GM18868 (cell line): ENCODE results near the gene ARL16.

Source experiments
- ATAC-seq: cut with Tn5 transposase; IDR thresholded peaks from one replicate; pipeline ENCODE4 v1.9.1; 2021; ENCODE audit warnings: mild to moderate bottlenecking, moderate library complexity; ENCODE audit not compliant: unreplicated experiment

ARL16 gene

GRCh38 chr17:81673561-81674258, 9.9 kb downstream of the ARL16 start:
- ATAC-seq: no peak

DNA sequence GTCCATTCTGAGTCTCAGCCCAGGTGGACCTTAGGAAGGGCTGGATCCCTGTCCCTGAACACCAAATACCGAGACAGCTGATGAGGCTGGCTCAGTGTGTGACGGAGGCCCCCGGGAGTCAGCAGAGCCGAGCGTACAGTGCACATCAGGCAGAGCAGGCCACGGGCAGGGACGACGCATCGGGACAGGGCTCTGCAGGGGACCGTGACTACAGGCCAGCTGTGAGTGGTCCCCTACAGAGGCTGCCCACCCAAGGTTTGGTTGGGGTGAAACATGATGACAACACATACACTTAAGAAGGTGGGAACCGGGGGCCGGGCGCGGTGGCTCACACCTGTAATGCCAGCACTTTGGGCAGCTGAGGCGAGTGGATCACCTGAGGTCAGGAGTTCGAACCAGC, 10.6 kb downstream of the ARL16 start:
- no peak for ATAC-seq

DNA sequence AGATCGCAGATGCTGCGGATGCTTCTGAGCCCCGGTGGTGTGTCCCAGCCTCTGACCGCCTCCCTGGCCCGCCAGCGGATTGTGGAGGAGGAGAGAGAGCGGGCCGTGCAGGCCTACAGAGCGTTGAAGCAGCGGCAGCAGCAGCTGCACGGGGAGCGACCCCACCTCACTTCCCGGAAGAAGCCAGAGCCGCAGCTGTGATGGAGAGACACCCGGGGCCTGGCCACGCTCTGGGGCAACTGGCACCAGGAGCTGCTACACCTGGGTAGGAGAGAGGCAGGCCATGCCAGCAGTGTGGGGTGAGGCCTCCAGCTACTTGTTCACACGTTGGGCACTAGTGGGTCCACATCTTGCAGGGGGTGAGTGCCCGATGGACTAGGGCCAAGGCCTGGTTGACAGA, 11.1 kb downstream of the ARL16 start:
- ATAC-seq: no peak

DNA sequence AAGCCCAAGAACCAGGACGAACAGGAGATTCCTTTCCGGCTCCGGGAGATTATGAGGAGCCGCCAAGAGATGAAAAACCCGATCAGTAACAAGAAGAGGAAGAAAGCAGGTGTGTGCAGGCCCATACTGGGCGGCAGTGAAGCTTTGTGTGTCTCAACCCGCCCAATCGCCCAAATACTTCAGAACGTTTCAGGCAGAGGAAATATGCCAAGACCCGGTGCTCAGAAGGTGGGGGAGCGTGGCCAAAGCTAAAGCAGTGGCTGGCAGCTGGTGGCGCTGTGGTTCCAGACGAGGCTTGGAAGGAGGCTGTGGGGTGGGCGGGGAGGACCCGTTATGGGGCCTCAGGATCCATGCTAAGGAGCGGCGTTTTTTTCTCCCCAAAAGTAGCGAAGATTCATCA, 15.8 kb downstream of the ARL16 start:
- no peak for ATAC-seq

DNA sequence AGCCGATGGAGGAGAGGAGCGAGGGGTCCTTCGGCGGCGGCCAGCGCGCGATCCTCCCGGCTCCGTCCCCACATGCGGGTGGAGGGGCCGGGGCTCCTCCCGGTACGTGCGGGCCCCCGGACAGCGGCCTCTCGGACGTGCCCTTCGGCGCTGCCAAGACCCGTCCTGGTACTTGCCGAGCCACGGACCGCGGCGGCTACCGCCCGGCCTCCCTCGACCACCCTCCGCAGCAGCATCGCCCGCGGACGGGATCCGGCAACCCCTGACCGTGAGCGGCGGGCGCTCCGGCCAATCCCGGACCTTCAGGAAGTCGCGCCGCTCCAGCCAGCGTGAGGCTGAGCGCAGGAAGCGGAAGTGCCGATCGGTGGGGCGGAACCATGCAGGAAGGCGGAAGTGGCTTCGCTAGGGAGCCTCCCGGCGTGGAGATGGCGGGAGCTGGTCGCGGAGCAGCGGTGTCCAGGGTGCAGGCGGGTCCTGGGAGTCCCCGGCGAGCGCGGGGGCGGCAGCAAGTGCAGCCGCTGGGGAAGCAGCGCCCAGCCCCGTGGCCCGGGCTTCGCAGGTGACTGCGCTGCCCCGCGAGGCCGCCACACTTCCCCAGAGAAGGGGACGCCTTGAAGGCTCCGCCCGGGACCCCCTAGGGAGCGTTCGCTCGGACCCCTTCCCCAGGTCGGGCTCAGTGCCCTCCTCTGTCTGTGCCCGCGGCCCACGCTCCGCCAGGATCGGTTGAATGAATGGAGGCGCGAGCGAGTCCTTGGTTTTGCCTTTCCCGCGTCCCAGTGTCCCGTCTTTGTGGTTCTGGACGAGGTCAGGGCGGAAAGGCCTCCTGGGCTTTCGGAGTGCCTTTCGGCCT, 17.0 kb downstream of the ARL16 start, which contains the start of the genes CCDC137 and OXLD1:
TSS of gene CCDC137 (plus strand) at position 396 of the 850 bp plus-strand sequence. CDS start at position 426, 30 bp downstream.
TSS of gene OXLD1 (minus strand) at position 264 of the 850 bp plus-strand sequence. CDS start at position 236, 28 bp downstream.
- ATAC-seq: peak; percentile 96

GRCh38 chr17:81666092-81666341, 17.6 kb downstream of the ARL16 start:
- ATAC-seq: no peak

- ATAC-seq: no peak
Measured at GRCh38 chr17:81665205-81666091, 18.1 kb downstream of the ARL16 start.

DNA sequence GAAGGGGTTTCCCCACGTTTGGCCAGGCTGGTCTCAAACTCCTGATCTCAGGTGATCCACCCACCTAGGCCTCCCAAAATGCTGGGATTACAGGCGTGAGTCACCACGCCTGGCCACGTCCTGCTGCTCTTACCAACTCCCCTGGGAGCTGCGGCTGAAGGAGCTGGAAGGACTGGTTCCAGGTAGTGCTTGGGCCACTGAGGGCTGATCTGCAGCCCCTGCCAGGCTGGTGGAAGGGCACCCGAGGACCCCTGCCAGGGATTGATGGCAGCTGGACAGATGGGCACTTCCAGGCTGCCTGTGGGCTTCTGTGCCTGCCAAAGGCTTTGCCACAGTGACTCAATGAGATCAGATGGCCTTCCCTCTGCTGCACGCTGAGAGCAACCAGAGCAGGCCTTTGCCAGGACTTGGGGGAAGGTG, 19.5 kb downstream of the ARL16 start:
- ATAC-seq: no peak

GRCh38 chr17:81662002-81662401, 21.6 kb downstream of the ARL16 start:
- ATAC-seq: no peak

GRCh38 chr17:81660441-81660840, 23.2 kb downstream of the ARL16 start:
- no peak for ATAC-seq

DNA sequence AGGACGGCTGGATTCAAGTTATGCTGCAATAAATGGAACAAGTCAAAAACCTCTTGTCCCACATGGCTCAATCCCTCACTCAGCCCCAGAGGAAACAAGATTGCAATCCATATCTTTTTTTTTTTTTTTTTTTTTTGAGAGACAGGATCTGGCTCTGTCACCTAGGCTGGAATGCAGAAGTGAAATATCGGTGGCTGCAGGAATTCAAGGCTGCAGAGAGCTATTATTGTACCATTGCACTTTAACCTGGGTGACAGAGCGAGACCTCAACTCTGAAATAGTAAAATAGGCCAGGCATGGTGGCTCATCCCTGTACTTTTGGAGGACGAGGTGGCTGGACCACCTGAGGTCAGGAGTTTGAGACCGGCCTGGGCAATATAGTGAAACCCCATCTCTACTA, 24.6 kb downstream of the ARL16 start:
- no peak for ATAC-seq

- no peak for ATAC-seq
Measured at GRCh38 chr17:81656835-81657234, 26.8 kb downstream of the ARL16 start.

DNA sequence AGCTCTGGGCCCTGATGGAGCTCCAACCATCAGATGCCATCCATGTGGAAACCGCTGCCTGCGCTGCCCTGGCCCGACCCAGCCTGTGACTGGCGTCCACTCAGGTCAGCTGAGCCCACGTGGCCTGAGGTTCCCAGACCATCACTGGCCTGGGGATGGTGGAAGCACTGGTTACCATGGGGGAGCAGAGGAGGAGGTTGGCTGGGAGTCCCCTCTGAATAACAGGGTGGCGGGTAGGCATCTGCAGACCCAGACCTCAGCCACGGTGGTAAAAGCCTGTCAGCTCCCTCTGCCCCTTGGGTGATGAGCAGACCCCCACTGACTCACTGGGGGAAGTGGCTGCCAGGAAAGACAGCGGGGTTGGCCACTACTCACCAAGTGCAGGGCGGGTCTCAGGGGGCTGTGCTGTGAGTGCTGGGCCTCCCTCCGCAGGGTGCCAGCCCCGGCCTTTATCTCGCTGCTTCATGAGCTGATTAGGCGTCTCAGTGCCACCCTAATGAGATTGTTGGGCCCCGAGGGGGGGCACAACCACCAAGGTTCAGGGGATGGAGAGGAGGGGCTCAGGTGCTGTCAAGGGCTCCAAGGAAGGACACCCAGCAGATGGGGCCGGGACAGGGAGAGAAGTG, 27.4 kb downstream of the ARL16 start, which contains the start of gene PDE6G:
TSS of gene PDE6G (minus strand) at position 425 of the 626 bp plus-strand sequence. CDS start 3,237 bp downstream, outside the sequence.
- ATAC-seq: no peak

DNA sequence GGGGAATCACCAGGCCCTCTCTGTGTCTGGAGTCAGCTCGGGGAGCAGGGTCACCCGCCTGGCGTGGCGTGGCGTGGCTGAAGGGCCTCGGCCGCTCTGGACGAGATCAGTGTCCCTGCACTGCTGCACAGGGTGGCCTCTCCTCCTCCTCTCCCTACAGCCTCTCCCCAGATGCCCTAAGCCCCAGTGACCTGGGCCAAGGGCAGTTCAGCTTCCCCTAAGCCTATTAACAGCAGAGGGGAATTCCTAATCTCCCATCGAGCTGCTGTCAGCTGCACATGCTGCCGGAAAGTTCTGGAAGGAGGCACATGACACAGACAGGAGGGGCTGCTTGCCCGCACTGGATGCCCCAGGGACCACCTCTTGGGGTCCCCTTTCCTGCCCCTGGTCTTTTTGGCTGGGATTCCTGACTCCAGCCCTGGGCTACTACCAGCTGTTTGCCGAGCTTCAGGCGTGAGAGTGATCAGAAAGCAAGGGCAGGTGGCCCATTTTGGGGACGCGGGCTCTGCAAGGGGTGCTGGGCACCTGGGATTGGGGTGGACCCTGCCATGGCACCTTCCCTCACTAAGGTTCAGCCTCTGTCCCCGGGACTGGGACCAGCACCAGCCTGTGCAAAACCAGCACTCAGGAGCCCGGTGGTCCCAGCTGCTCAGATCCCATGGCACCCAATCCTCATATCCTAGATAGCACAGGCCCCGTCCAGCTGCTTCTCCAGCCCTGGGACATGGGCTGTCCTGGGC, 28.0 kb downstream of the ARL16 start:
- ATAC-seq: no peak

DNA sequence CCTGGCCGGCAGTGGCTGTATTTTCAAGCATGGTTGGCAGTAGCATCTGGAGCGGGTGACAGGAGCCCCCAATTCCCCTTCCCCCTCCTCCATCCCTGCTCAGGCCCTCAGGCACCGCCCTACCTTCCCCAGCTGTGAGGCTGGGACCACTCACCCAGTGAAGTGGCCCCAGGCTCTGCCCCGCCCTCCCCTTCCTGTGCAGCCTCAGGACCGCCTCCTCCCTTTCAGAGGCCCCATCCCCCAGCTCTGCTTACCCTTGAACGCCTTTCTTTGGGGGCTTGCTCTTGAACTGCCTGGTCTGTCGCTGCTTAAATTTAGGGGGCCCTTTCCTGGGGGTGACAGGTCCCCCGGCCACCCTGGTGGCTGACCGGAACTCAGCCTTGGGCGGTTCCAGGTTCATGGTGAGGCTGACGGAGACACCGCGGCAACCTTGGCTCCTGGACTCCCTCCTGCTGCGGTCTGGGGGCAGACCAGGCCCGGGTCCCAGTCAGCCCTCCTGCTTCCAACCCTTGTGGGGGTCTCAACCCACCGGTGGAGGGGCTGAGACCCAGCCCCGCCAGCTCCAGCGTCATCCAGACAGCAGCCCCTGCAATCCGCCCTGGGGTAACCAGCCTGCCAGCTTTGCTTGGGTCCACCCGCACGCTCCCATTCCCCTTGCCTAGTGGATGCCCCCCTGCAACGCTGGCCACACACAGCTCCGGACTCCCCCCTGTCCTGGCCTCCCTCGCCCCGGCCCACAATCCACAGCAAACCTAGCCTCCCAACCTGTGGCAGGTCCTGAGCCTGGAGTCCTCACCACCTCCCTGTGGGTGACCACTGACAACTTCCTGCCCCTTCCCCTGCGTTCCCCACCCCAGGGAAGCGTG, 30.5 kb downstream of the ARL16 start:
- no peak for ATAC-seq

DNA sequence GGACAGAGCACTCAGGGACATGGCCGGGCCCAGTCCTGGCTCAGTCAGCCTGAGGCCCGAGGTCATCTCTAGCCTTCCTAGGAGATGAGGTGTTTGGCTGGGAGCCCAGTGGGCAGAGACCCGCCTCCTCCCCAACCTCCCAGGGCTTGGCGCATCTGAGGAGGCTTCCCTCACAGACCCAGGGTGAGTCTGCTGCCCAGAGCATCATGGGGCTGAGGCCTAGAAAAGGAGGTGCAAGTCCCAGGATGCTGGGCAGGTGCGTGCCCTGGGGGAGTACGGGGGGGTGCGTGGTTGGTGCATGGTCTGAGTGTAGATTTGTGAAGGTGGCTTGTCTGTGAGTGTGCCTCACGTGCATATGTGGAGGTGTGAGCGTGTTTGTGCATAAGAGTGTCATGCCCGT, 31.9 kb downstream of the ARL16 start:
- no peak for ATAC-seq

GRCh38 chr17:81650951-81651350, 32.6 kb downstream of the ARL16 start:
- no peak for ATAC-seq

GRCh38 chr17:81648707-81649085, 34.9 kb downstream of the ARL16 start:
- ATAC-seq: no peak
